Vagina (tissue), 2 donors: Measurements from ENCODE around the gene CCDC69. TPM values are rescaled to one million over a fixed set of nuclear protein-coding genes. Genes with fewer than 3 reads are reported as not detected.

Experiments used
- DNase-seq, 2 donors: peaks; one replicate each; pipeline ENCODE4 v3.0.0-alpha.2; 2017; ENCODE audit errors: extremely low spot score in 2 of 2
- H3K27ac ChIP-seq: fragments of 200-600 bp; sonication (generic); one replicate; pipeline ENCODE4 v1.5.1; 2019
- H3K27me3 ChIP-seq: fragments of 200-600 bp; sonication (generic); one replicate; pipeline ENCODE4 v1.5.1; 2019
- H3K36me3 ChIP-seq, 2 donors: fragments of 200-600 bp; sonication (generic); one replicate each; pipeline ENCODE4 v1.5.1; 2017 to 2019
- H3K4me1 ChIP-seq: fragments of 200-600 bp; sonication (generic); one replicate; pipeline ENCODE4 v1.5.1; 2019
- H3K4me3 ChIP-seq, 2 donors: fragments of 200-600 bp; sonication (generic); 1 replicate in 1 of 2; 2 replicates in 1 of 2; pipeline ENCODE4 v1.5.1; 2016 to 2019
- H3K9me3 ChIP-seq: fragments of 200-600 bp; sonication (generic); one replicate; pipeline ENCODE4 v1.5.1; 2019
- POLR2A ChIP-seq, 2 donors: fragments of 450-650 bp; IDR thresholded peaks; one replicate each; pipeline ENCODE4 v1.6.1; 2017; ENCODE audit warnings: antibody characterized with exemption in 2 of 2, mild to moderate bottlenecking in 2 of 2, moderate library complexity in 2 of 2
- POLR2AphosphoS5 ChIP-seq, 2 donors: sonication (generic); formaldehyde crosslinking; IDR thresholded peaks; one replicate each; pipeline ENCODE4 v1.9.0; 2017; ENCODE audit warnings: antibody characterized with exemption in 2 of 2, mild to moderate bottlenecking in 2 of 2, low read depth in 1 of 2; ENCODE audit not compliant: insufficient read depth in 1 of 2
- intact Hi-C: fragments of 100-400 bp; cut with DNase I; formaldehyde crosslinking; loops from one replicate; pipeline ENCODE4 v1.15.1; 2023
- total RNA-seq: library from RNA; depleted of rRNA; stranded (reverse); fragments of >200 nt; gene quantifications from one replicate; pipeline ENCODE4 v1.2.3, GENCODE V29; 2016
- TF ChIP-seq, protein P1 (sequence below), 3 experiments: fragments of 450-650 bp in 2 of 3; fragments of 200-600 bp in 1 of 3; sonication (generic) in 1 of 3; IDR thresholded peaks; one replicate each; pipeline ENCODE4 v1.5.1; 2017 to 2019; ENCODE audit warnings: antibody characterized with exemption in 3 of 3, mild to moderate bottlenecking in 2 of 3, moderate library complexity in 2 of 3

The CCDC69 gene
- total RNA-seq, 1 donor from 2014 or later = 84.5 TPM

DNA sequence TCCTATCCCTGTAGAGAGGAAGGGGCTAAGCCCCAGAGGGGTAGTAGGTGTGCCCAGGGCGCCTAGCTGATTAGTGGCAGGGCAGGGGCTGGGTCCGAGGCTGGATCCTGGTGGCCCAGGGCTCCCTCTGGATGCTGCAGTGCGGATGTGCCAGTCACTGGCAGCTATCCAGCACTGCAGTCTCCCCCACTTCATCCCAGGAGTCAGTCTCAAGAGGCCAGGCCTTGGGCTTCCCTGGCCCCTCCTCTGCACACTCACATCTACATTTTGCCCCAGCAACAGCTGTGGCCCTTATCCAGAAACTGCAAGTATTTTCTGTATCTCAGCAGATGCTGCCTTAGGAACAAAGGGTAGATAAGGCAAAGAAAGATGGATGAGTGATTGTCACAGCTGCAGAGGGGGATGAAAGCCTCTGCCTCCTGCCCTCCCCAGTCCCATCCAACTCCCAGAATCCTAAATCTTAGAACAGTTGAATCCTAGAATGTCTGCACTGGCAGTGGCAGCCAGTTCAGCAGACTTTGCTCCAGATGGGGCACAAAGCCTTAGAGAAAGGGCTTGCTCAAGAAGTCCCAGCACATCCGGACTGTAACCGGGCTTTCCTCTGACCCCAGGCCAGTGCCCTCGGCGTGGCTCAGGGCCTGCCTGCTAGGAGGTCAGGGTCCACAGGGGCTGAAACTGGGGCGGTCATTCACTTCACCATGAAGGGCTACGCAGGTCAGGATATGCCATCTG, 68.0 kb downstream of the CCDC69 start:
- Histone ChIP-seq H3K9me3 (no peaks in the 10 kb centered on the region), H3K4me1 (peaks cover 59% of the 10 kb centered on the region), H3K4me3 (peak overlapping the region; percentile 71 to 80), H3K27me3 (no peaks in the 10 kb centered on the region), H3K27ac (peak overlapping the region; percentile 90), H3K36me3 (no peaks in the 10 kb centered on the region)
- TF ChIP-seq, protein P1, sequence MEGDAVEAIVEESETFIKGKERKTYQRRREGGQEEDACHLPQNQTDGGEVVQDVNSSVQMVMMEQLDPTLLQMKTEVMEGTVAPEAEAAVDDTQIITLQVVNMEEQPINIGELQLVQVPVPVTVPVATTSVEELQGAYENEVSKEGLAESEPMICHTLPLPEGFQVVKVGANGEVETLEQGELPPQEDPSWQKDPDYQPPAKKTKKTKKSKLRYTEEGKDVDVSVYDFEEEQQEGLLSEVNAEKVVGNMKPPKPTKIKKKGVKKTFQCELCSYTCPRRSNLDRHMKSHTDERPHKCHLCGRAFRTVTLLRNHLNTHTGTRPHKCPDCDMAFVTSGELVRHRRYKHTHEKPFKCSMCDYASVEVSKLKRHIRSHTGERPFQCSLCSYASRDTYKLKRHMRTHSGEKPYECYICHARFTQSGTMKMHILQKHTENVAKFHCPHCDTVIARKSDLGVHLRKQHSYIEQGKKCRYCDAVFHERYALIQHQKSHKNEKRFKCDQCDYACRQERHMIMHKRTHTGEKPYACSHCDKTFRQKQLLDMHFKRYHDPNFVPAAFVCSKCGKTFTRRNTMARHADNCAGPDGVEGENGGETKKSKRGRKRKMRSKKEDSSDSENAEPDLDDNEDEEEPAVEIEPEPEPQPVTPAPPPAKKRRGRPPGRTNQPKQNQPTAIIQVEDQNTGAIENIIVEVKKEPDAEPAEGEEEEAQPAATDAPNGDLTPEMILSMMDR (IDR thresholded peaks at IDR 0.05) = no peak
- TF ChIP-seq POLR2AphosphoS5 (IDR thresholded peaks at IDR 0.05; ENCODE audit: insufficient read depth in 1 of 2, low read depth in 1 of 2) = peak in 1 of 2 donors; percentile 6
- no peak for DNase-seq
- intact Hi-C loops = no loop called here

DNA sequence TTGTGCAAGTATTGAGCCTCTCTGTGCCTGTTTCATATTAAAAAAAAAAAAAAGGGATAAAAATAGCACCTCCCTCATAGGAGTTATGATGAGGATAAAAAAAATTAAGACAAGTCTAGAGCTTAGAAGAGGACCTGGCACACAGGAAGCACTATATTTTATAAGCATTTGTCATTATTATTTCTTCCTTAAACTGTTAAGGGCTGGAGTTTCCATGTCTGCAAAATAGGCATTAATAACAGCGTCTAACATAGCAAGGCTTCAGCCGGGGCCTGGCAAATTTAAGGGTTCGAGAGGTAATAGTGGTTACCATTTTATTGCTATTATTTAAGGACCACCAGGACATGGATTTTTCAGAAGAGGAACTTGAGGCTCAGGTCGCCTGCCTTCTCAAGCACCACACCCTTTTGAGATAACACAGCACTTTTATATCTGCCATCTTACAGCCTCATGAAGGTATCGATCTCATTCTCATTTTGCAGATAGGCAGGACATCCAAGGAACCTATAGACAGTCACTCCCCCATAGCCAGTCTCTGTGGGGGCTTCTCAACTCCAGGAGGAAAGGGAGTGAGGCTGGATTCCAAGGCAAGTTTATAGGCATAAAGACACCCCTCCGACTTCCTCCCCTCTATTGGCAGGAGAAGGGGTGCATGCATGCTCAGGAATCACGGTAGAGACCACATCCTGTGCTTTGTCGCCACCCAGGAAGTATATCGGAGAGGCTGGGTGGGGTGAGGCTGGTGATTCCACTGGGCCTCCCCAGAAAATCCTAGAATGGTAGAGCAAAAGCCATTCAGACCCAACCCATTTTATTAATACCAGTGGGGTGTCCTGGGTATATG, 68.7 kb downstream of the CCDC69 start:
- Histone ChIP-seq H3K9me3 (no peaks in the 10 kb centered on the region), H3K4me3 (peak overlapping the region; percentile 71 to 80), H3K27me3 (no peaks in the 10 kb centered on the region), H3K4me1 (peaks cover 67% of the 10 kb centered on the region), H3K27ac (peak overlapping the region; percentile 90), H3K36me3 (no peaks in the 10 kb centered on the region)
- no peak for DNase-seq
- no peak for TF ChIP-seq POLR2AphosphoS5 (IDR thresholded peaks at IDR 0.05; ENCODE audit: insufficient read depth in 1 of 2, low read depth in 1 of 2)
- no peak for TF ChIP-seq POLR2A (IDR thresholded peaks at IDR 0.05)
- TF ChIP-seq, protein P1 (IDR thresholded peaks at IDR 0.05) = no peak
- intact Hi-C loops = no loop called here

GRCh38 chr5:151153766-151154272, 70.1 kb downstream of the CCDC69 start:
- Histone ChIP-seq H3K4me1 (peaks cover 78% of the 10 kb centered on the region), H3K27me3 (no peaks in the 10 kb centered on the region), H3K27ac (peak overlapping the region; percentile 90), H3K9me3 (no peaks in the 10 kb centered on the region), H3K4me3 (no peak overlapping the region), H3K36me3 (no peaks in the 10 kb centered on the region)
- intact Hi-C loops = no loop called here
- no peak for DNase-seq
- TF ChIP-seq POLR2AphosphoS5 (IDR thresholded peaks at IDR 0.05; ENCODE audit: insufficient read depth in 1 of 2, low read depth in 1 of 2) (no peak), POLR2A (IDR thresholded peaks at IDR 0.05) (no peak)
- TF ChIP-seq, protein P1 (IDR thresholded peaks at IDR 0.05) = no peak

DNA sequence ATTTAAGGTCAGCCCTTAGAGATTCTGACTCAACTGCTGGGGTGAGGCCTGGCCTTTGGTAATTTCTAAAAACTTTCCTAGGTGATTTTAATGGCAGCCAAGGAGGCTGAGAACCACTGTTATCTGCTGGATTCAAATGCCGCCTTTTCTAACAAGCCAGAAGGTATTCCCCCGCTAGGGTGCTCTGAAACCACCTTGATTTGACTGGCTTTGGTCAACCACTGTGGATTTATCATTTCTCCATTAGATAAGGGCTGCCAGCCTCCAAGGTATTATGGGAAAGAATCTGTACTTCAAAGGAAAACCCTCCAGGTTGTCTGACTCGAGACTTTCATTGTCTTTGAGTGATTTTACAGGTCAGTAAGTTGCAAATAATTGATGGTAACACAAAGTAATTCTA, 70.6 kb downstream of the CCDC69 start:
- TF ChIP-seq POLR2A (IDR thresholded peaks at IDR 0.05) (no peak), POLR2AphosphoS5 (IDR thresholded peaks at IDR 0.05; ENCODE audit: insufficient read depth in 1 of 2, low read depth in 1 of 2) (no peak)
- TF ChIP-seq, protein P1 (IDR thresholded peaks at IDR 0.05) = no peak
- peak overlapping the region; percentile 90 for H3K27ac ChIP-seq
- no peak overlapping the region for H3K4me3 ChIP-seq
- H3K27me3 ChIP-seq = no peaks in the 10 kb centered on the region
- no peaks in the 10 kb centered on the region for H3K9me3 ChIP-seq
- H3K36me3 ChIP-seq = no peaks in the 10 kb centered on the region
- H3K4me1 ChIP-seq = peaks cover 79% of the 10 kb centered on the region
- no peak for DNase-seq
- intact Hi-C loops = no loop called here
